SK-N-SH treated with all-trans-retinoic acid at 6 μM for 48 hours (cell line): ENCODE data around the gene IRS4.

Source experiments
- GLIS3 ChIP-seq: fragments of 250-450 bp; sonication (Bioruptor Pico); IDR thresholded peaks from 2 replicates; pipeline ENCODE4 v1.5.0; 2020; ENCODE audit warnings: mild to moderate bottlenecking, moderate library complexity
- PATZ1 ChIP-seq: fragments of 250-450 bp; sonication (Bioruptor Pico); IDR thresholded peaks from 2 replicates; pipeline ENCODE4 v1.8.0; 2020; ENCODE audit warnings: mild to moderate bottlenecking, moderate library complexity, borderline replicate concordance
- TOX ChIP-seq: fragments of 250-450 bp; sonication (Bioruptor Pico); IDR thresholded peaks from 2 replicates; pipeline ENCODE4 v1.8.0; 2021; ENCODE audit warnings: mild to moderate bottlenecking, moderate library complexity, borderline replicate concordance
- ZC3H10 ChIP-seq: fragments of 250-450 bp; sonication (Bioruptor Pico); IDR thresholded peaks from 2 replicates; pipeline ENCODE4 v1.5.1; 2021; ENCODE audit warnings: mild to moderate bottlenecking, moderate library complexity
- ZFP3 ChIP-seq: fragments of 250-450 bp; sonication (Bioruptor Pico); IDR thresholded peaks from 2 replicates; pipeline ENCODE4 v1.5.0; 2020; ENCODE audit warnings: mild to moderate bottlenecking, moderate library complexity
- ZNF70 ChIP-seq: fragments of 450-650 bp; formaldehyde crosslinking; IDR thresholded peaks from 2 replicates; pipeline ENCODE4 v1.5.0; 2020; ENCODE audit warnings: mild to moderate bottlenecking, moderate library complexity

GRCh38 chrX:108732630-108733321, 3.6 kb downstream of the IRS4 start:
- no peak for TF ChIP-seq ZFP3 (CRISPR knock-in tag)
- TF ChIP-seq ZNF70, result no peak
- no peak for TF ChIP-seq ZC3H10
- TF ChIP-seq PATZ1 (CRISPR knock-in tag), result no peak
- no peak for TF ChIP-seq TOX (CRISPR knock-in tag)
- TF ChIP-seq GLIS3 (CRISPR knock-in tag), result no peak
